Measurements from ENCODE around the gene SCAMP3. TPM values are rescaled to one million over a fixed set of nuclear protein-coding genes. Genes with fewer than 3 reads are reported as not detected.
A peak's percentile ranks its signal among the peaks of the same experiment; 100 is the strongest.

SCAMP3 gene
- total RNA-seq, 1 donor from 2014 or later = 68.3 TPM

GRCh38 chr1:155210314-155211104 lies 51.7 kb downstream of the SCAMP3 start:
- peak; percentile 6 for DNase-seq (ENCODE audit: low spot score)
- H3K9me3 Mint-ChIP-seq (ENCODE audit: low read depth) = no peaks in the 10 kb centered on the region
- no peak for TF ChIP-seq CTCF (IDR thresholded peaks at IDR 0.05)
- no peak overlapping the region for H3K4me3 Mint-ChIP-seq (ENCODE audit: unreplicated experiment)
- H3K27me3 Mint-ChIP-seq (ENCODE audit: low read depth) = no peaks in the 10 kb centered on the region
- H3K27ac Mint-ChIP-seq (ENCODE audit: unreplicated experiment) = peak overlapping the region; percentile 49
- peaks cover 2% of the 10 kb centered on the region for H3K36me3 Mint-ChIP-seq (ENCODE audit: low read depth)
- H3K4me1 Mint-ChIP-seq (ENCODE audit: low read depth) = peaks cover 43% of the 10 kb centered on the region

GRCh38 chr1:155209312-155209721 lies 52.8 kb downstream of the SCAMP3 start:
- H3K27me3 Mint-ChIP-seq (ENCODE audit: low read depth) = no peaks in the 10 kb centered on the region
- peaks cover 2% of the 10 kb centered on the region for H3K36me3 Mint-ChIP-seq (ENCODE audit: low read depth)
- no peak for DNase-seq (ENCODE audit: low spot score)
- H3K4me1 Mint-ChIP-seq (ENCODE audit: low read depth) = peaks cover 43% of the 10 kb centered on the region
- H3K9me3 Mint-ChIP-seq (ENCODE audit: low read depth) = no peaks in the 10 kb centered on the region
- no peak for TF ChIP-seq CTCF (IDR thresholded peaks at IDR 0.05)
- peak overlapping the region; percentile 80 for H3K4me3 Mint-ChIP-seq (ENCODE audit: unreplicated experiment)
- peak overlapping the region; percentile 99 for H3K27ac Mint-ChIP-seq (ENCODE audit: unreplicated experiment)

- H3K36me3 Mint-ChIP-seq (ENCODE audit: low read depth) = peaks cover 2% of the 10 kb centered on the region
- H3K27ac Mint-ChIP-seq (ENCODE audit: unreplicated experiment) = peak within 1 kb of the TSS; percentile 99
- H3K4me1 Mint-ChIP-seq (ENCODE audit: low read depth) = peaks cover 43% of the 10 kb centered on the region
- peak; percentile 96 for DNase-seq (ENCODE audit: low spot score)
- no peak for TF ChIP-seq CTCF (IDR thresholded peaks at IDR 0.05)
- H3K27me3 Mint-ChIP-seq (ENCODE audit: low read depth) = no peaks in the 10 kb centered on the region
- H3K9me3 Mint-ChIP-seq (ENCODE audit: low read depth) = no peaks in the 10 kb centered on the region
- H3K4me3 Mint-ChIP-seq (ENCODE audit: unreplicated experiment) = peak within 1 kb of the TSS; percentile 80
Observed at GRCh38 chr1:155208541-155209311, 53.4 kb downstream of the SCAMP3 start, which contains the start of gene MTX1. TSS of gene MTX1 (plus strand) at chr1:155208695. CDS start at chr1:155208805, 110 bp downstream.

- Mint-ChIP-seq H3K27me3 (ENCODE audit: low read depth) (no peaks in the 10 kb centered on the region), H3K36me3 (ENCODE audit: low read depth) (peaks cover 2% of the 10 kb centered on the region), H3K27ac (ENCODE audit: unreplicated experiment) (peak within 1 kb of the TSS; percentile 99), H3K9me3 (ENCODE audit: low read depth) (no peaks in the 10 kb centered on the region), H3K4me1 (ENCODE audit: low read depth) (peaks cover 43% of the 10 kb centered on the region), H3K4me3 (ENCODE audit: unreplicated experiment) (peak within 1 kb of the TSS; percentile 80)
- peak; percentile 65 for DNase-seq (ENCODE audit: low spot score)
- TF ChIP-seq CTCF (IDR thresholded peaks at IDR 0.05) = no peak
Observed at GRCh38 chr1:155207806-155208540, 54.2 kb downstream of the SCAMP3 start, which contains the start of gene THBS3. TSS of gene THBS3 (minus strand) at chr1:155207897. CDS start at chr1:155207876, 21 bp downstream.
